Esophagus squamous epithelium (tissue), 5 donors: ENCODE results near the gene OTP. TPM values are rescaled to one million over a fixed set of nuclear protein-coding genes. Genes with fewer than 3 reads are reported as not detected.

Source experiments
- DNase-seq: peaks from one replicate; lab custom pipeline; 2025; lab: John Stamatoyannopoulos, UW
- H3K27ac ChIP-seq, 4 donors: fragments of 200-600 bp; sonication (generic); one replicate each; pipeline ENCODE4 v1.5.1; 2016 to 2019; ENCODE audit warnings: mild to moderate bottlenecking in 1 of 4
- H3K27me3 ChIP-seq, 4 donors: fragments of 200-600 bp; sonication (generic); 1 replicate in 3 of 4; 2 replicates in 1 of 4; pipeline versions ENCODE4 v1.5.1 to v1.6.0; 2017 to 2021; ENCODE audit warnings: antibody characterized with exemption in 1 of 4
- H3K36me3 ChIP-seq, 3 donors: fragments of 200-600 bp; sonication (generic); one replicate each; pipeline ENCODE4 v1.5.1; 2016 to 2019
- H3K4me1 ChIP-seq, 3 donors: fragments of 200-600 bp; sonication (generic); one replicate each; pipeline ENCODE4 v1.5.1; 2017 to 2019
- H3K4me3 ChIP-seq, 4 donors: fragments of 200-600 bp; sonication (generic); 1 replicate in 3 of 4; 2 replicates in 1 of 4; pipeline ENCODE4 v1.5.1; 2016 to 2019; ENCODE audit warnings: mild to moderate bottlenecking in 2 of 4, moderate library complexity in 1 of 4
- H3K9me3 ChIP-seq, 3 donors: fragments of 200-600 bp; sonication (generic); one replicate each; pipeline ENCODE4 v1.5.1; 2016 to 2019
- POLR2A ChIP-seq, 4 donors: fragments of 450-650 bp; IDR thresholded peaks; one replicate each; pipeline ENCODE4 v1.6.1; 2017; ENCODE audit warnings: antibody characterized with exemption in 4 of 4, mild to moderate bottlenecking in 4 of 4, moderate library complexity in 3 of 4
- WGBS, 2 donors: methylation state at CpG; one replicate each; pipeline ENCODE4 v1.1.5; 2018; 5-methylcytosine and 5-hydroxymethylcytosine counted together
- intact Hi-C: fragments of 100-400 bp; cut with DNase I; formaldehyde crosslinking; loops from one replicate; pipeline ENCODE4 v1.15.0; 2022
- total RNA-seq, 4 donors: library from RNA; depleted of rRNA; stranded (reverse); fragments of >200 nt; gene quantifications; one replicate each; pipeline ENCODE4 v1.1.0, GENCODE V29; 2016
- TF ChIP-seq, protein P1 (sequence below), 6 experiments: fragments of 450-650 bp in 4 of 6; fragments of 200-600 bp in 2 of 6; sonication (generic) in 2 of 6; IDR thresholded peaks; one replicate each; pipeline ENCODE4 v1.5.1; 2016 to 2019; ENCODE audit warnings: antibody characterized with exemption in 6 of 6, mild to moderate bottlenecking in 4 of 6, moderate library complexity in 4 of 6
- donor health status: DM: yes; HTN: yes; CAD: no.

The OTP gene
- total RNA-seq, 4 donors from 2014 or later: not detected

DNA sequence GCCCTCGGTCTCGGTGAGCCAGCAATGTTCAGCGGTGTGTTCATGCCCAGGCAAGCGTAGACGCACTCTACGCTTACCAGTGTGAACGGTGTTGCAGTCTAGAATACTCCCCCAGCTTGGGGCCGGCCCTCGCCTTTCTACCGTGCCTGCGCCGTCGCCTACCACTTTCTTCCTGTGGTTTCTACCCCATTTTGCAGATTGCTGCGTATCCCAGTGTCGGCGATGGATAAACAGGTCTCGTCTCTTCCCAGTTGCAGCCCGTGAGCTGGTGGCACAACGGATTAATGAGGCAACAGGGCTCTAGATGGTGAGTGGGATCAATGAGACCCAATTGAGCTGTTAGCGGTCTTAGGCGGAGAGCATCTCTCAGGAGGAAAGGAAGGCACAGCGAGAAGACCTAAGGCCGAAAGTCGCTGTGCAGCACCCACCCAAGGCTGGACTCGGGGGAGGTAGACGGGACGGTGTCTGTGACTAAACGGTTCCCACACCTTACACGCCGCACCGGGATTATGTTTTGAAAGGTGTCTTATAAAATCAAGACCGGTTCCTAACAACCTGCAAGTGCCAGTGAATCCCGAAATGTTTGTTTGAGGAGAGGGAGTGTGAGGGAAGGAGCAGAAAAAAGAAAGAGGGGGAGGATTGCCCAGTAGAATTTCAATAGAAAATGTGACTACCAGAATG lies 5.8 kb downstream of the OTP start:
- DNase-seq: no peak
- Histone ChIP-seq H3K27me3 (peaks cover 45 to 100% (median 76%) of the 10 kb centered on the region in 4 donors), H3K4me1 (peaks cover 19 to 51% (median 22%) of the 10 kb centered on the region in 3 donors), H3K36me3 (no peaks in the 10 kb centered on the region), H3K27ac (no peak overlapping the region), H3K9me3 (no peaks in the 10 kb centered on the region), H3K4me3 (no peak overlapping the region)
- TF ChIP-seq, protein P1, sequence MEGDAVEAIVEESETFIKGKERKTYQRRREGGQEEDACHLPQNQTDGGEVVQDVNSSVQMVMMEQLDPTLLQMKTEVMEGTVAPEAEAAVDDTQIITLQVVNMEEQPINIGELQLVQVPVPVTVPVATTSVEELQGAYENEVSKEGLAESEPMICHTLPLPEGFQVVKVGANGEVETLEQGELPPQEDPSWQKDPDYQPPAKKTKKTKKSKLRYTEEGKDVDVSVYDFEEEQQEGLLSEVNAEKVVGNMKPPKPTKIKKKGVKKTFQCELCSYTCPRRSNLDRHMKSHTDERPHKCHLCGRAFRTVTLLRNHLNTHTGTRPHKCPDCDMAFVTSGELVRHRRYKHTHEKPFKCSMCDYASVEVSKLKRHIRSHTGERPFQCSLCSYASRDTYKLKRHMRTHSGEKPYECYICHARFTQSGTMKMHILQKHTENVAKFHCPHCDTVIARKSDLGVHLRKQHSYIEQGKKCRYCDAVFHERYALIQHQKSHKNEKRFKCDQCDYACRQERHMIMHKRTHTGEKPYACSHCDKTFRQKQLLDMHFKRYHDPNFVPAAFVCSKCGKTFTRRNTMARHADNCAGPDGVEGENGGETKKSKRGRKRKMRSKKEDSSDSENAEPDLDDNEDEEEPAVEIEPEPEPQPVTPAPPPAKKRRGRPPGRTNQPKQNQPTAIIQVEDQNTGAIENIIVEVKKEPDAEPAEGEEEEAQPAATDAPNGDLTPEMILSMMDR (IDR thresholded peaks at IDR 0.05): no peak
- TF ChIP-seq POLR2A (IDR thresholded peaks at IDR 0.05): no peak
- intact Hi-C loops: no loop called here
- WGBS, 2 donors: 11 to 14% methylated on average over 30 of the region's 33 CpGs

DNA sequence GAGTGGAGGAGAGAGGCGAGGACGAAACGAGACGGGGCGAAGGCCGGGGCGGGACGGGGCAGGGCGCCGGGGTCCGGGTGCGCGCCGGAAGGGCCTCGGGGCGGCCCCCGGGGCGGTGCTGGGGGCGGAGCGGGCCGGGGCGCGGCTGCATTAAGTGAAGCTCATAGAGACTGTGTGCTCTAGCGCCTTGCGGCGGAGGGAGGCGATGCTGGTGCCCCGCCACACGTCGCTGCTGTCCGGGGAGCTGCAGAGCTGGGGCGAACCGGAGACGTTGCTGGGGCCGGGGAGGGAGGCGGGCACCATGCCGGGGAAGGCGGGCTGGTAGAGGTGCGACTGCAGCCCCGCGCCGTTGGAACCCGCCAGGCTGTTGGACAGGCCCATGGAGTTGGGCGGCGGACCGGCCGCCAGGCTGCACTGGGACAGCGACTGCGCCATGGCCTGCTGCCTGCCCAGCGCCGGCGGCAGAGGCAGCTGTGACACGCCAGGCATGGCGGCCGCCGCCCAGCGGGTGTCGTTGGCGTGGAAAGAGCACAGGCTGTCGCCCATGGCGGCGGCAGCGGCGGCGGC lies 8.3 kb downstream of the OTP start:
- TF ChIP-seq POLR2A (IDR thresholded peaks at IDR 0.05): no peak
- TF ChIP-seq, protein P1 (IDR thresholded peaks at IDR 0.05): peak in 2 of 6 experiments; percentile 4 to 16
- intact Hi-C loops: no loop called here
- peaks cover 38 to 100% (median 58%) of the 10 kb centered on the region in 4 donors for H3K27me3 ChIP-seq
- peak overlapping the region; percentile 31 to 71 (median 42) for H3K4me3 ChIP-seq
- DNase-seq: no peak
- H3K36me3 ChIP-seq: no peaks in the 10 kb centered on the region
- H3K9me3 ChIP-seq: no peaks in the 10 kb centered on the region
- H3K4me1 ChIP-seq: peaks cover 19 to 37% (median 22%) of the 10 kb centered on the region in 3 donors
- WGBS, 2 donors: 3 to 8% methylated on average over 5 to 23 of the region's 65 CpGs
- no peak overlapping the region for H3K27ac ChIP-seq

DNA sequence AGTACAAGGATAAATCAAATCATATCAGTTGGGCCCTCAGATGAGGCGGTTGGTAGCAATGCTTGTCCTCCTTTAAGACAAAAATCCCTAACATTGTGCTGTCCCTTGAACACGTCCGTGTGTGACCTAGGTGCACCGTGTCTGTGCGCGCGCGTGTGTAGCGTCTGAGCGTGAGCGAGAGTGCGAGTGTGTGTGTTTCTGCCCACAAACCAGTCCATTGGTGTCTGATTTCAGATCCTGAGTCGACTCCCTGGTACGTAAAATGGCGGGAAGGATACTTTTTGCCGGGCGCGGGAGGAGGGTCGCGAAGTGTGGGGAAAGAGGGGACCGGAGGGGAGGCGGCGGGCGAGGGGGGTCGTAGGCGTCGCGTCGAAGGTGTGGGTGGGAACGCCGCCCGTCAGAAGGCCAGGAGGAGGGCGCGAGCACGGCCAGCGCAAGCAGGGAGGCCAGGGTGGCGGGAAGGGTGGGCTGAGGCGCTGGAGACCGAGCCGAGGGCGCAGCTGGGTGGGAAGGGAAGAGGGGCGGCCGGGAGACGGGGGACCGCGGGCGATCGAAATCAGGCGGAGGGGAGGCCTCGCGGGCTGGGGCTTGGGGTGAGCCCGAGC lies 8.9 kb downstream of the OTP start:
- 3 to 6% methylated on average over 23 to 36 of the region's 52 CpGs for WGBS, 2 donors
- no peak for TF ChIP-seq POLR2A (IDR thresholded peaks at IDR 0.05)
- TF ChIP-seq, protein P1 (IDR thresholded peaks at IDR 0.05): no peak
- intact Hi-C loops: no loop called here
- DNase-seq: no peak
- Histone ChIP-seq H3K4me3 (peak overlapping the region; percentile 31 to 71 (median 42)), H3K36me3 (no peaks in the 10 kb centered on the region), H3K27me3 (peaks cover 38 to 100% (median 55%) of the 10 kb centered on the region in 4 donors), H3K4me1 (peaks cover 19 to 37% (median 22%) of the 10 kb centered on the region in 3 donors), H3K9me3 (no peaks in the 10 kb centered on the region), H3K27ac (no peak overlapping the region)

DNA sequence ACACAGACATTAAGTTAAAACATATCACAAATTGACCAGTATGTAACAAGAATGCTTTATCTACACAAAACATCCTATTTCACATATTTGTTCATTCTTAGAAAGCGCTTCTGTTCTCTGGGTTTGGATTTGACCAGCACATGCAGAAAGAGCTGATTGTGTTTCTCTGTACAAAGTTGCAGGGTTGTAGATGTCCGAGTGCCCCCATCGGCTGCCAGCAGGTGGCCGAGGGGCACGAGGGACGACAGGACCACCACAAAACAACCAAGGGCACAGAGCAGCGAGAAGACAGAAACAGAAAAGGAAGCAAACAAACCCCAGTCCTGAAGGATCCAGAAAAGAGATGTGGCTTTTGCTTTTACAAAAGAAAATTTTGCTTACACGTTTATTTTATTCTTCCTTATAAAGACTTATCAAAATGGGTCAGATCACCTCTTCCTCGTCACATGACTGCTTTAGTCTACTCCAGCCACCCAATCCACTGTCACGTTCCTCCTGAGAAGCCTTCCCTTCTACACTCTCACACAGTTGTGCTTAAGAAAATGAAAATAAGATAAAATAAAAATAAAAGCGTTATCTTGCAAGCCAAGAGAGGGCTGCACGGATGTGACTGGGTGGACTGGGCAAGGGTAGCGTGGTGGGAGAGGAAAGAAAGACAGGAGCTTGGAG lies 9.5 kb downstream of the OTP start:
- no peak overlapping the region for H3K27ac ChIP-seq
- H3K4me1 ChIP-seq: peaks cover 19 to 37% (median 22%) of the 10 kb centered on the region in 3 donors
- TF ChIP-seq, protein P1 (IDR thresholded peaks at IDR 0.05): no peak
- no peak for TF ChIP-seq POLR2A (IDR thresholded peaks at IDR 0.05)
- WGBS, 2 donors: 11 to 15% methylated on average over 13 of the region's 13 CpGs
- H3K4me3 ChIP-seq: no peak overlapping the region
- DNase-seq: no peak
- peaks cover 38 to 100% (median 52%) of the 10 kb centered on the region in 4 donors for H3K27me3 ChIP-seq
- H3K9me3 ChIP-seq: no peaks in the 10 kb centered on the region
- intact Hi-C loops: no loop called here
- H3K36me3 ChIP-seq: no peaks in the 10 kb centered on the region
